ENCODE measurements around the gene ARL2. TPM values are rescaled to one million over a fixed set of nuclear protein-coding genes. Genes with fewer than 3 reads are reported as not detected.

The ARL2 gene
- total RNA-seq, 1 donor from 2014 or later: 47.6 TPM

GRCh38 chr11:65026810-65027209 lies 12.8 kb downstream of the ARL2 start:
- Mint-ChIP-seq H3K4me3 (ENCODE audit: unreplicated experiment) (peak overlapping the region; percentile 77), H3K4me1 (ENCODE audit: low read depth, unreplicated experiment) (no peaks in the 10 kb centered on the region), H3K27ac (ENCODE audit: unreplicated experiment) (no peak overlapping the region), H3K36me3 (ENCODE audit: low read depth, unreplicated experiment) (peaks cover 11% of the 10 kb centered on the region), H3K27me3 (ENCODE audit: low read depth, unreplicated experiment) (peaks cover 2% of the 10 kb centered on the region), H3K9me3 (ENCODE audit: unreplicated experiment) (no peaks in the 10 kb centered on the region)
- H3K27me3 ChIP-seq (ENCODE audit: insufficient read depth, low read length): no peaks in the 10 kb centered on the region
- H3K9ac ChIP-seq (ENCODE audit: low read length): peak overlapping the region; percentile 74
- TF ChIP-seq CTCF (IDR thresholded peaks at IDR 0.05; ENCODE audit: insufficient read depth, low read depth, low read length) (no peak), EZH2 (IDR thresholded peaks at IDR 0.05; ENCODE audit: insufficient read depth, low read length) (no peak)
- no peaks in the 10 kb centered on the region for H3K9me3 ChIP-seq (ENCODE audit: insufficient read depth, low read depth, low read length)
- no peaks in the 10 kb centered on the region for H3K4me1 ChIP-seq (ENCODE audit: insufficient read depth, low read length)
- DNase-seq (ENCODE audit: low read depth) (no peak), FAIRE-seq (no peak)
- H3K4me2 ChIP-seq (ENCODE audit: low read length): peak overlapping the region; percentile 82
- no peaks in the 10 kb centered on the region for H4K20me1 ChIP-seq (ENCODE audit: insufficient read depth, low read length)
- no peaks in the 10 kb centered on the region for H3K36me3 ChIP-seq (ENCODE audit: insufficient read depth, low read length)
- H3K4me3 ChIP-seq (ENCODE audit: insufficient read depth, low read depth, low read length): peak overlapping the region; percentile 69
- H3K79me2 ChIP-seq (ENCODE audit: insufficient read depth, low read length): no peaks in the 10 kb centered on the region
- peak overlapping the region; percentile 0 for H3K27ac ChIP-seq (ENCODE audit: low read depth, low read length)
- peak overlapping the region; percentile 88 for H2AFZ ChIP-seq (ENCODE audit: low read depth, low read length)

- H3K36me3 ChIP-seq (ENCODE audit: insufficient read depth, low read length): no peaks in the 10 kb centered on the region
- DNase-seq (ENCODE audit: low read depth): peak; percentile 96
- Mint-ChIP-seq H3K27me3 (ENCODE audit: low read depth, unreplicated experiment) (no peaks in the 10 kb centered on the region), H3K9me3 (ENCODE audit: unreplicated experiment) (no peaks in the 10 kb centered on the region), H3K27ac (ENCODE audit: unreplicated experiment) (peak within 1 kb of the TSS; percentile 70), H3K36me3 (ENCODE audit: low read depth, unreplicated experiment) (peaks cover 5% of the 10 kb centered on the region), H3K4me3 (ENCODE audit: unreplicated experiment) (peak within 1 kb of the TSS; percentile 77), H3K4me1 (ENCODE audit: low read depth, unreplicated experiment) (no peaks in the 10 kb centered on the region)
- H3K79me2 ChIP-seq (ENCODE audit: insufficient read depth, low read length): no peaks in the 10 kb centered on the region
- H3K4me3 ChIP-seq (ENCODE audit: insufficient read depth, low read depth, low read length): peak within 1 kb of the TSS; percentile 69
- peak within 1 kb of the TSS; percentile 88 for H2AFZ ChIP-seq (ENCODE audit: low read depth, low read length)
- no peaks in the 10 kb centered on the region for H3K9me3 ChIP-seq (ENCODE audit: insufficient read depth, low read depth, low read length)
- FAIRE-seq: no peak
- peak within 1 kb of the TSS; percentile 82 for H3K4me2 ChIP-seq (ENCODE audit: low read length)
- TF ChIP-seq CTCF (IDR thresholded peaks at IDR 0.05; ENCODE audit: insufficient read depth, low read depth, low read length) (peak; percentile 47), EZH2 (IDR thresholded peaks at IDR 0.05; ENCODE audit: insufficient read depth, low read length) (no peak)
- H3K27ac ChIP-seq (ENCODE audit: low read depth, low read length): peak within 1 kb of the TSS; percentile 46
- no peaks in the 10 kb centered on the region for H3K4me1 ChIP-seq (ENCODE audit: insufficient read depth, low read length)
- no peaks in the 10 kb centered on the region for H3K27me3 ChIP-seq (ENCODE audit: insufficient read depth, low read length)
- H4K20me1 ChIP-seq (ENCODE audit: insufficient read depth, low read length): no peaks in the 10 kb centered on the region
- H3K9ac ChIP-seq (ENCODE audit: low read length): peak within 1 kb of the TSS; percentile 74
Observed at GRCh38 chr11:65027213-65028067, 13.5 kb downstream of the ARL2 start, which contains the start of gene SNX15. SNX15 (plus strand) TSS chr11:65027439; CDS start chr11:65027538, 99 bp downstream.

- H3K9me3 ChIP-seq (ENCODE audit: insufficient read depth, low read depth, low read length): no peaks in the 10 kb centered on the region
- no peaks in the 10 kb centered on the region for H3K4me1 ChIP-seq (ENCODE audit: insufficient read depth, low read length)
- no peak overlapping the region for H3K4me2 ChIP-seq (ENCODE audit: low read length)
- Mint-ChIP-seq H3K36me3 (ENCODE audit: low read depth, unreplicated experiment) (peaks cover 7% of the 10 kb centered on the region), H3K27me3 (ENCODE audit: low read depth, unreplicated experiment) (no peaks in the 10 kb centered on the region), H3K4me1 (ENCODE audit: low read depth, unreplicated experiment) (no peaks in the 10 kb centered on the region), H3K4me3 (ENCODE audit: unreplicated experiment) (no peak overlapping the region), H3K27ac (ENCODE audit: unreplicated experiment) (no peak overlapping the region), H3K9me3 (ENCODE audit: unreplicated experiment) (no peaks in the 10 kb centered on the region)
- H3K9ac ChIP-seq (ENCODE audit: low read length): no peak overlapping the region
- DNase-seq (ENCODE audit: low read depth): no peak
- no peaks in the 10 kb centered on the region for H3K27me3 ChIP-seq (ENCODE audit: insufficient read depth, low read length)
- peaks cover 3% of the 10 kb centered on the region for H3K36me3 ChIP-seq (ENCODE audit: insufficient read depth, low read length)
- H3K79me2 ChIP-seq (ENCODE audit: insufficient read depth, low read length): no peaks in the 10 kb centered on the region
- no peak overlapping the region for H3K4me3 ChIP-seq (ENCODE audit: insufficient read depth, low read depth, low read length)
- TF ChIP-seq EZH2 (IDR thresholded peaks at IDR 0.05; ENCODE audit: insufficient read depth, low read length) (no peak), CTCF (IDR thresholded peaks at IDR 0.05; ENCODE audit: insufficient read depth, low read depth, low read length) (no peak)
- FAIRE-seq: no peak
- H4K20me1 ChIP-seq (ENCODE audit: insufficient read depth, low read length): no peaks in the 10 kb centered on the region
- H3K27ac ChIP-seq (ENCODE audit: low read depth, low read length): no peak overlapping the region
- no peak overlapping the region for H2AFZ ChIP-seq (ENCODE audit: low read depth, low read length)
Observed at GRCh38 chr11:65032216-65032615, 18.3 kb downstream of the ARL2 start.

Measured in astrocyte (in vitro differentiated cells and primary cell).